ENCODE measurements around the gene BCKDHB. TPM values are rescaled to one million over a fixed set of nuclear protein-coding genes. Genes with fewer than 3 reads are reported as not detected.

Gene BCKDHB
- total and polyA plus RNA-seq, 2 donors (not counting 1 experiment from before 2014, with no cell fraction given) = 9.6 to 20.1 TPM

GRCh38 chr6:80254716-80255115 lies 148.2 kb downstream of the BCKDHB start:
- DNase-seq (no peak), ATAC-seq (ENCODE audit: low read depth) (no peak)
- TF ChIP-seq CTCF (IDR thresholded peaks at IDR 0.05) (no peak), EZH2 (IDR thresholded peaks at IDR 0.05; ENCODE audit: borderline replicate concordance, insufficient read depth, low read depth, low read length, poor library complexity, severe bottlenecking) (no peak)
- Histone ChIP-seq H3K4me2 (replicated peaks; ENCODE audit: low read depth, low read length, poor library complexity, severe bottlenecking) (no peak overlapping the region), H2AFZ (ENCODE audit: insufficient read depth, low read depth, low read length, poor library complexity, severe bottlenecking) (no peak overlapping the region), H3K36me3 (replicated peaks in 1 of 2; ENCODE audit: control extremely low read depth in 1 of 2, control insufficient read depth in 1 of 2, extremely low read depth in 1 of 2, insufficient read depth in 2 of 2, low read length in 1 of 2) (no peaks in the 10 kb centered on the region), H3K27me3 (replicated peaks in 1 of 4; ENCODE audit: control extremely low read depth in 1 of 4, control insufficient read depth in 3 of 4, insufficient read depth in 4 of 4, low read length in 3 of 4) (no peaks in the 10 kb centered on the region), H3K79me2 (ENCODE audit: control insufficient read depth, insufficient read depth, low read length) (no peaks in the 10 kb centered on the region), H4K20me1 (ENCODE audit: control insufficient read depth, insufficient read depth, low read length, poor library complexity, severe bottlenecking) (no peaks in the 10 kb centered on the region), H3K4me1 (ENCODE audit: control insufficient read depth in 2 of 2, insufficient read depth in 2 of 2, low read length in 2 of 2) (no peaks in the 10 kb centered on the region), H3K4me3 (ENCODE audit: control extremely low read depth in 1 of 5, extremely low read depth in 1 of 5, insufficient read depth in 1 of 5, low read depth in 2 of 5, low read length in 4 of 5) (no peak overlapping the region), H3K9me3 (ENCODE audit: control extremely low read depth in 1 of 3, control insufficient read depth in 2 of 3, insufficient read depth in 1 of 3, low read length in 2 of 3) (no peaks in the 10 kb centered on the region), H3K9ac (ENCODE audit: low read length) (no peak overlapping the region), H3K27ac (ENCODE audit: low read length in 2 of 2) (no peak overlapping the region)
- ChIA-PET POLR2A (no interaction called here), CTCF (no interaction called here)
- H3K9me3 Mint-ChIP-seq (ENCODE audit: insufficient read depth) = no peaks in the 10 kb centered on the region
- intact Hi-C loops (cut with micrococcal nuclease) = no loop called here
- H3K27ac Mint-ChIP-seq = no peak overlapping the region
- no peak overlapping the region for H3K4me3 Mint-ChIP-seq
- H3K27me3 Mint-ChIP-seq = no peaks in the 10 kb centered on the region
- H3K4me1 Mint-ChIP-seq = no peaks in the 10 kb centered on the region

GRCh38 chr6:80256691-80257090 lies 150.2 kb downstream of the BCKDHB start:
- intact Hi-C loops (cut with micrococcal nuclease) = no loop called here

More at GRCh38 chr6:80256691-80257090, 150.2 kb downstream of the BCKDHB start:
- Histone ChIP-seq H3K9ac (ENCODE audit: low read length) (no peak overlapping the region), H3K36me3 (replicated peaks in 1 of 2; ENCODE audit: control extremely low read depth in 1 of 2, control insufficient read depth in 1 of 2, extremely low read depth in 1 of 2, insufficient read depth in 2 of 2, low read length in 1 of 2) (no peaks in the 10 kb centered on the region), H3K4me2 (replicated peaks; ENCODE audit: low read depth, low read length, poor library complexity, severe bottlenecking) (no peak overlapping the region), H3K4me1 (ENCODE audit: control insufficient read depth in 2 of 2, insufficient read depth in 2 of 2, low read length in 2 of 2) (no peaks in the 10 kb centered on the region), H3K27me3 (replicated peaks in 1 of 4; ENCODE audit: control extremely low read depth in 1 of 4, control insufficient read depth in 3 of 4, insufficient read depth in 4 of 4, low read length in 3 of 4) (no peaks in the 10 kb centered on the region), H2AFZ (ENCODE audit: insufficient read depth, low read depth, low read length, poor library complexity, severe bottlenecking) (no peak overlapping the region), H3K9me3 (ENCODE audit: control extremely low read depth in 1 of 3, control insufficient read depth in 2 of 3, insufficient read depth in 1 of 3, low read length in 2 of 3) (no peaks in the 10 kb centered on the region), H3K79me2 (ENCODE audit: control insufficient read depth, insufficient read depth, low read length) (no peaks in the 10 kb centered on the region), H3K4me3 (ENCODE audit: control extremely low read depth in 1 of 5, extremely low read depth in 1 of 5, insufficient read depth in 1 of 5, low read depth in 2 of 5, low read length in 4 of 5) (no peak overlapping the region), H3K27ac (ENCODE audit: low read length in 2 of 2) (no peak overlapping the region), H4K20me1 (ENCODE audit: control insufficient read depth, insufficient read depth, low read length, poor library complexity, severe bottlenecking) (no peaks in the 10 kb centered on the region)
- ATAC-seq (ENCODE audit: low read depth) (no peak), DNase-seq (no peak)
- Mint-ChIP-seq H3K4me3 (no peak overlapping the region), H3K27ac (no peak overlapping the region), H3K27me3 (no peaks in the 10 kb centered on the region), H3K4me1 (no peaks in the 10 kb centered on the region), H3K9me3 (ENCODE audit: insufficient read depth) (no peaks in the 10 kb centered on the region)
- TF ChIP-seq CTCF (IDR thresholded peaks at IDR 0.05) = no peak
- no peak for TF ChIP-seq EZH2 (IDR thresholded peaks at IDR 0.05; ENCODE audit: borderline replicate concordance, insufficient read depth, low read depth, low read length, poor library complexity, severe bottlenecking)
- ChIA-PET POLR2A (no interaction called here), CTCF (no interaction called here)

Data from B cell (primary cell).